Activated CD8-positive, alpha-beta T cell treated with anti-CD3 and anti-CD28 coated beads, Interleukin-2, amount 10 ng/mL, durations not matched to agents 7 days and 5 days (primary cell): ENCODE results near the gene FANCM. TPM values are rescaled to one million over a fixed set of nuclear protein-coding genes. Genes with fewer than 3 reads are reported as not detected.
A peak's percentile ranks its signal among the peaks of the same experiment; 100 is the strongest.
"Not testable (repeated sequence)": the region's sequence is repeated elsewhere in the genome, so short reads cannot be mapped to it uniquely, and the experiment has no call there.

ENCODE experiments used
- ATAC-seq: fragments of 150-1000 bp; cut with Tn5 transposase; one replicate; pipeline ENCODE4 v1.10.0; 2021; ENCODE audit warnings: moderate library complexity
- CTCF ChIA-PET: fragments of 350-600 bp; sonication (Branson Sonifier 250); formaldehyde crosslinking; loops from one replicate; lab custom pipeline; 2021; ENCODE audit warnings: antibody characterized with exemption; lab: Charles Lee
- POLR2A ChIA-PET: fragments of 350-600 bp; sonication (Branson Sonifier 250); formaldehyde crosslinking; loops from one replicate; lab custom pipeline; 2021; ENCODE audit warnings: antibody characterized with exemption; lab: Charles Lee
- DNase-seq: peaks from one replicate; pipeline ENCODE4 v3.0.0-alpha.2; 2020
- H3K27ac Mint-ChIP-seq: one replicate; pipeline ENCODE4 v1.8.0; 2021; ENCODE audit warnings: mild to moderate bottlenecking, mixed read lengths
- H3K27me3 Mint-ChIP-seq: one replicate; pipeline ENCODE4 v1.8.0; 2021; ENCODE audit warnings: low read depth, mixed read lengths
- H3K36me3 Mint-ChIP-seq: one replicate; pipeline ENCODE4 v1.8.0; 2021; ENCODE audit warnings: low read depth, mixed read lengths
- H3K4me1 Mint-ChIP-seq: one replicate; pipeline ENCODE4 v1.8.0; 2021; ENCODE audit warnings: low read depth, mixed read lengths
- H3K4me3 Mint-ChIP-seq: one replicate; pipeline ENCODE4 v1.8.0; 2021; ENCODE audit warnings: mild to moderate bottlenecking, mixed read lengths
- H3K9me3 Mint-ChIP-seq: one replicate; pipeline ENCODE4 v1.8.0; 2022; ENCODE audit warnings: mixed read lengths; ENCODE audit not compliant: insufficient read depth
- total RNA-seq, 2 experiments: library from RNA; stranded (reverse); gene quantifications; one replicate each; pipeline ENCODE4 v1.2.3, GENCODE V29; 2021

Gene FANCM
- total RNA-seq, 2 experiments from 2014 or later = 17.2 to 20.2 TPM

DNA sequence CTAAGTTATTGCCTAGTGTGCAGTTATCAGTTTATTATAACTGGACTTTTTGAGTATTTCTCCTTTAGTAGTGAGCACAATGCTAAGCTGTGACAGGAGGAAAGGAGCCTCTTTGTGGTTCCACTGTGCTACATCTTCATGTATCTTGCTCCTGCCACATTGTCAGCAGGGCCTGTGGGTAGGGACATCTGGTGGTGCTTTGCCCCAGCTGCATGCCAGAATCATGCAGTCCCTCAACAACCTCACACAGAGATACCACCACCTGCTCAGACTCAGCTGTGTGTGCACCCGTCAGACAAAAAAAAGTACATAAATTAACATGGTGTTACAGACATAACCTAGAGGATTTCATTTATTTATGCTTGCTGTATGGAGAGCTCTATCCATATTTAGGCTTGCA is 66.2 kb downstream of the FANCM start:
- POLR2A ChIA-PET = no interaction called here
- Mint-ChIP-seq H3K4me1 (peaks cover 7% of the 10 kb centered on the region), H3K27ac (no peak overlapping the region), H3K36me3 (peaks cover 37% of the 10 kb centered on the region), H3K9me3 (no peaks in the 10 kb centered on the region), H3K4me3 (no peak overlapping the region), H3K27me3 (no peaks in the 10 kb centered on the region)
- CTCF ChIA-PET = interaction anchor here (1.1 to 2.0 kb wide), 4 partner anchors 45 to 288 kb away, joined by 3 to 7 read pairs (median 4); no protein-coding TSS in a partner anchor
- peak; percentile 61 for ATAC-seq
- DNase-seq = peak; percentile 35

DNA sequence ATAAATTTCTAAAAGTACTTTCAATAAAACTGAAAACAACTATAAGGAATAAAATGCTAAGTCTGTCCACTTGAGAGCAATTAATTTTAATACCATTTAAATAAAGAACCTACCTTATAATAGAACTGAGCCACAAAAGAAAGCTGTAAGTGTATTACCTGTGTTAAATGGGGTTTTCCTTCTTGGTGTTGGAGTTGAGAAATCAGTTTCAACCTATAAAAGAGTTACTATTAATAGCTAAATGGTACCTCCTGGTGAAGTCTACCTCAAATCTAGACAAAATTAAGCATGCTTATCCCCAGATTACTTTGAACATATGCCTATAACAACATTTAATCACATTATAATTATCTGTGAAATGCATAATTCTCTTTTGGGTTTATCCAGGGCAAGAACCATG is 68.5 kb downstream of the FANCM start:
- ChIA-PET POLR2A (no interaction called here), CTCF (no interaction called here)
- H3K27ac Mint-ChIP-seq = no peak overlapping the region
- no peak overlapping the region for H3K4me3 Mint-ChIP-seq
- DNase-seq (no peak), ATAC-seq (no peak)
- H3K9me3 Mint-ChIP-seq = no peaks in the 10 kb centered on the region
- H3K27me3 Mint-ChIP-seq = no peaks in the 10 kb centered on the region
- H3K36me3 Mint-ChIP-seq = peaks cover 38% of the 10 kb centered on the region
- peaks cover 7% of the 10 kb centered on the region for H3K4me1 Mint-ChIP-seq

DNA sequence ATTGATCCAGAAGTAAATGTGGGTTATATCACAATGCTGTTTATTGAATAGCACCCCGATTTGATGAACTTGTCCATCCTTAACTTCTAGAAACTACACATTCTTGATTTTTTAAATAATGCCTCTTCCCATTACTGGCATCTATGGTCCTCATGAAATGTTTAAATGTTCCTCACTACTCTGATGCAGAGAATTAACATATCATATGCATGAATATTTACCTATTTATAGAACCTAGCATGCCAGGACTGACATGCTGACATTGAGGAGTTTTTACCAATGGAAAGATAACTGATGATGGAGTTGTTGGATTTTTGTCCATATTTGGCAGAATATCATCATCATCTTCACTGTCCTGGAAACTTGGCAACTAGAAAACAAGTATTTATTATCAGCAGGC is 74.4 kb downstream of the FANCM start:
- H3K36me3 Mint-ChIP-seq = peaks cover 45% of the 10 kb centered on the region
- DNase-seq (no peak), ATAC-seq (no peak)
- no peaks in the 10 kb centered on the region for H3K4me1 Mint-ChIP-seq
- no peaks in the 10 kb centered on the region for H3K27me3 Mint-ChIP-seq
- POLR2A ChIA-PET = no interaction called here
- CTCF ChIA-PET = no interaction called here
- H3K27ac Mint-ChIP-seq = no peak overlapping the region
- H3K9me3 Mint-ChIP-seq = no peaks in the 10 kb centered on the region
- no peak overlapping the region for H3K4me3 Mint-ChIP-seq

DNA sequence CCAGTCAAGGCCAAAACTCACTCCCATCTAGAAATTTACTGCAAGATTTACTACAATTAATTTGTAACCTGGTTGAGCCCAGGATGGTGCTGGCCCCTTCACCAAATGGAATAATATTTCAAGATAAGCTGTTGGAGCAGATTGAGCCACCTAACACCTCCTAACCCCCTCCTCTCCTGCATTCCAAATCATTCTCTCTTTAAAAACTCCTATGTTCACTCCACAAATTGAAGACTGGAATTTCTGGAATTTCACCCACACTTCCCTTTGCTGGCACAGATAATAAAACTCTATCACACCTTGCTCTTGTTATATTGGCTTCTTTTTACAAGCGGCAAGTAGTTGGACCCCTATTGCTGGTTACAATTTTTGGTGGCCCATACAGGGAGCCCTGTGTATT is 75.6 kb downstream of the FANCM start:
- no peak for DNase-seq
- peaks cover 41% of the 10 kb centered on the region for H3K36me3 Mint-ChIP-seq
- H3K9me3 Mint-ChIP-seq = no peaks in the 10 kb centered on the region
- H3K4me1 Mint-ChIP-seq = no peaks in the 10 kb centered on the region
- no peak overlapping the region for H3K4me3 Mint-ChIP-seq
- no peak overlapping the region for H3K27ac Mint-ChIP-seq
- CTCF ChIA-PET = interaction anchor here (1.0 to 1.3 kb wide), 2 partner anchors 42 to 298 kb away, joined by 3 read pairs; no protein-coding TSS in a partner anchor
- ATAC-seq = no peak
- POLR2A ChIA-PET = no interaction called here
- no peaks in the 10 kb centered on the region for H3K27me3 Mint-ChIP-seq

DNA sequence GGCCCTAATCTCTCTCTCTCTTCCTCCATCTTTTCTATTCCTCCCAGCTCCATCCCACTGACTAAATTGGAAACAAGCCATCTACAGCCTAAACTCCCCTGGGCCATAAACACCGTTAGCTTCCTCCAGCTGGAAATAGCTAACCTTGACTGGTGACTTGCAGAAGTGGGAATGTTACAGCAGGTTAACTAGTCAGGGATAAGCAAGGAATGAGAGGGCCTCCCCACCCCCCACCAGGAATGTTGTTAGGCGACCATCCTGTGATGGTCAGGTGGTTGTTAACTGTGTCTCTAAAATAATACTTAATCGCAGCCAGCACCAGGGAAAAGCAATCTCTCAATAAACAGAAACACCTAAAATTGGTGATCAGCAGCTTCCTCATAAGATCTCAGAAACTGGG is 76.5 kb downstream of the FANCM start:
- Mint-ChIP-seq H3K9me3 (no peaks in the 10 kb centered on the region), H3K27me3 (no peaks in the 10 kb centered on the region), H3K4me1 (no peaks in the 10 kb centered on the region), H3K27ac (no peak overlapping the region), H3K36me3 (peaks cover 39% of the 10 kb centered on the region), H3K4me3 (no peak overlapping the region)
- ChIA-PET POLR2A (no interaction called here), CTCF (interaction anchor here (0.7 to 1.0 kb wide), 2 partner anchors 55 to 298 kb away, joined by 3 read pairs; no protein-coding TSS in a partner anchor)
- no peak for DNase-seq
- no peak for ATAC-seq

DNA sequence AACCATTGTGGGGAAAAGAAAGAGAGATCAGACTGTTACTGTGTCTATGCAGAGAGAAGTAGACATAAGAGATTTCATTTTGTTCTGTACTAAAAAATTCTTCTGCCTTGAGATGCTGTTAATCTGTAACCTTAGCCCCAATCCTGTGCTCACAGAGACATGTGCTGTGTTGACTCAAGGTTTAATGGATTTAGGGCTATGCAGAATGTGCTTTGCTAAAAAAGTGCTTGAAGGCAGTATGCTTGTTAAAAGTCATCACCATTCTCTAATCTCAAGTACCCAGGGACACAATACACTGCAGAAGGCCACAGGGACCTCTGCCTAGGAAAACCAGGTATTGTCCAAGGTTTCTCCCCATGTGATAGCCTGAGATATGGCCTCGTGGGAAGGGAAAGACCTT is 78.0 kb downstream of the FANCM start:
- DNase-seq, POLR2A ChIA-PET, H3K9me3 Mint-ChIP-seq, H3K27ac Mint-ChIP-seq, CTCF ChIA-PET, H3K27me3 Mint-ChIP-seq, H3K4me3 Mint-ChIP-seq, ATAC-seq, H3K4me1 Mint-ChIP-seq: not testable (repeated sequence)
- H3K36me3 Mint-ChIP-seq = peaks cover 49% of the 10 kb centered on the region

DNA sequence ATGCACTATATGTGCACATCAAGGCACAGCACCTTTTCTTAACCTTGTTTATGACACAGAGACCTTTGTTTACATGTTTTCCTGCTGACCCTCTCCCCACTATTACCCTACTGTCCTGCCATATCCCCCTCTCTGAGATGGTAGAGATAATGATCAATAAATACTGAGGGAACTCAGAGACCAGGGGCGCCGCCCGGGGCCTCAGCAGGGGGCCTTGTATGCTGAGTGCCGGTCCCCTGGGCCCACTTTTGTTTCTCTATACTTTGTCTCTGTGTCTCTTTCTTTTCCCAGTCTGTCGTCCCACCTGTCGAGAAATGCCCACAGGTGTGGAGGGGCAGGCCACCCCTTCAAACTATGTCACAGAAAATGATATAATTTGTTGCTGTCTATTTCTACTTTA is 78.6 kb downstream of the FANCM start:
- H3K36me3 Mint-ChIP-seq = peaks cover 51% of the 10 kb centered on the region
- DNase-seq, H3K4me3 Mint-ChIP-seq, ATAC-seq, POLR2A ChIA-PET, H3K27ac Mint-ChIP-seq, H3K4me1 Mint-ChIP-seq, CTCF ChIA-PET, H3K27me3 Mint-ChIP-seq, H3K9me3 Mint-ChIP-seq: not testable (repeated sequence)

DNA sequence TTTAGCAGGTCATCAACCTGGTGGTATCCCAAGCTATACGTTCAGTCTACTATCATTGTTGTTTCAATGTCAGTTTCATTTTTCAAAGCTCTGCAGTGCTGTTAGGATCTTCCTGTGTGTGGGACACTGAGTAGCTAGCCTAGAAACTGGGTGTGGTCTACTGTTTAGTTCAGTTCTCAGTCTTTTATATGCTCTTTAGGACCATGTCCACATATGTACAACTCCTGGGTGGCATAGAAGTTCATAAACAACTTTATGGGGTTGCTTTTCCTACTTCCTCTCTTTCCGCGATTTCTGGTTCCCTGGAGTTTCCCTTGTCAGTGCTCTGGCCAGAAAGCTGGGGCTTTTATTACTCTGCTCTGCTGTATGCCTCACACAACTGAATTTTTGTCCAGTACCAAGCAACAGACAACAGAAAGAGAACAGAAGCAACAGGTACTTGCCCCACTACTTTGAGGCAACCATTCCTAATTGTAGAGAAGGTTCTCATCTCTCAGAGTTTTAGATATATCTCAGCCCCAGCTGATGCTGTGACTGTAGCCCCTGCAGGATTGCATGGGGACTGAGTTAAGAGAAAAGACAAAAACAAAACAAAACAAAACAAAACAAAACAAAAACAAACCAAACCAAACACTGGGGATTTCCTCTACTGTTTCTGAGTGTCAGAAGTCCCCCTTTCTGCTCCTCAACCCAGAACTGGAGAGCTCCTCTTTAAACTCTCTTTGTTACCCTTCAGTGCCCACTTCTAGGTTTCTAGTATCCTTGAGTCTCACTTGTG is 86.9 kb downstream of the FANCM start:
- DNase-seq (no peak), ATAC-seq (no peak)
- H3K27ac Mint-ChIP-seq = peak overlapping the region; percentile 48
- ChIA-PET POLR2A (interaction anchor here (0.6 kb wide), 1 partner anchor 310 kb away, joined by 3 read pairs; no protein-coding TSS in a partner anchor), CTCF (no interaction called here)
- H3K4me3 Mint-ChIP-seq = no peak overlapping the region
- peaks cover 35% of the 10 kb centered on the region for H3K4me1 Mint-ChIP-seq
- peaks cover 56% of the 10 kb centered on the region for H3K36me3 Mint-ChIP-seq
- H3K27me3 Mint-ChIP-seq = no peaks in the 10 kb centered on the region
- H3K9me3 Mint-ChIP-seq = no peaks in the 10 kb centered on the region

DNA sequence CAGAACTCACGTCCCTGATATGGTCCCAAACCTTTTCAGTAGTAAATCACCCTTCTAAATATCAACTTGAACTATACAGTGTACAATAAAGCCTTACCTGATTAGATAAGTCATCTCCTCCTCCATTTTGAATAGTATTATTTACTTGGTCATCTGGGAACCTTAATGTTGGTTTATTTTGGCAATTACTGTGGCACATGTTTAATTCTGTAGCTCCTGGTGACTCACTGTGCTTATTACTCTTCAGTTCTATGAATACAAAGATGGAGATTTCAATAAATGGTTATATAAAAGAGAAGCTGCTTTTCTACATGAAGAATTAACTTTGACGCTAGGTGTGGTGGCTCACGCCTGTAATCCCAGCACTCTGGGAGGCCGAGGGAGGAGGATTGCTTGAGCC is 91.8 kb downstream of the FANCM start:
- CTCF ChIA-PET = interaction anchor here (0.6 kb wide), 1 partner anchor 160 kb away, joined by 3 read pairs; no protein-coding TSS in a partner anchor
- H3K9me3 Mint-ChIP-seq = no peaks in the 10 kb centered on the region
- DNase-seq (no peak), ATAC-seq (no peak)
- peaks cover 59% of the 10 kb centered on the region for H3K36me3 Mint-ChIP-seq
- POLR2A ChIA-PET = no interaction called here
- H3K27ac Mint-ChIP-seq = no peak overlapping the region
- no peak overlapping the region for H3K4me3 Mint-ChIP-seq
- no peaks in the 10 kb centered on the region for H3K27me3 Mint-ChIP-seq
- H3K4me1 Mint-ChIP-seq = peaks cover 31% of the 10 kb centered on the region

DNA sequence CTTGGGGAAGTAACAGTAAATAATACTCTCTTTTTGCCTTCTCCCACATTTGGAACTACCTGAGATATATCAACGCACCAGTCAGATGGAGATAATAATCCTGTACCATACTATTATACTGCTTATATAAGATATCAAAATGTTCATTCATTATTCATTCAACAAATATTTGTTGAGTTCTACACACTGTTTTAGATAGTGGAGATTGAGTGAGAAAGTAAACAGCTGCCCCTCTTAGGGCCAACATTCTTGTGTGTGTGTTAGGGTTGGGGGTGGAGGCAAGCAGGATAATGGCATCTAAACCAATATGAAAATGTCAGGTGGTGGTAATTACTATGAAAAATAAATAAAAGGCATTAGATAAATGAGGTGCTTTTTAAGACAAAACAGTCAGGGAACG is 103.3 kb downstream of the FANCM start:
- Mint-ChIP-seq H3K27ac (no peak overlapping the region), H3K4me3 (no peak overlapping the region), H3K4me1 (no peaks in the 10 kb centered on the region), H3K27me3 (no peaks in the 10 kb centered on the region), H3K9me3 (no peaks in the 10 kb centered on the region), H3K36me3 (peaks cover 30% of the 10 kb centered on the region)
- ATAC-seq (no peak), DNase-seq (no peak)
- ChIA-PET CTCF (no interaction called here), POLR2A (no interaction called here)

DNA sequence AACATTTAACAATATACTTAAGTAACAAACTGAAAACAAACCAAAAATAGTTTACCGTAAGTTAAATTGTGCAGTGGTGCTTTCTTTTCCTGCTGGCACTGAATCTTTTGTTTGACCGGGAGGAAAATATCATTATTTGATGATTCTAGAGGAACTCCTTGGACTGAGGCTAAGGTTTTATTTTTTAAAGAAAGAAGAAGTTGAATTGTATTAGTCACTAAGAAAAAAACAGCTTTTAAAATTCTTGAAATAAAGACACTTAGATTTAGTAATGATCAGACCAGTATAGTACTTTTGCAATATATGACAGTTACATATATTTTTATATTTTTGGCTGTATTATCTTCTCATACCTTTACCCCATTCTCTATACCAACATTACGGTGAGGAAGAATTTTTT is 107.0 kb downstream of the FANCM start:
- Mint-ChIP-seq H3K36me3 (peaks cover 19% of the 10 kb centered on the region), H3K9me3 (no peaks in the 10 kb centered on the region), H3K4me1 (peaks cover 8% of the 10 kb centered on the region), H3K27ac (no peak overlapping the region), H3K27me3 (no peaks in the 10 kb centered on the region), H3K4me3 (no peak overlapping the region)
- CTCF ChIA-PET = interaction anchor here (1.1 kb wide), 1 partner anchor 26 kb away, joined by 3 read pairs; no protein-coding TSS in a partner anchor
- no peak for DNase-seq
- ATAC-seq = no peak
- POLR2A ChIA-PET = no interaction called here

DNA sequence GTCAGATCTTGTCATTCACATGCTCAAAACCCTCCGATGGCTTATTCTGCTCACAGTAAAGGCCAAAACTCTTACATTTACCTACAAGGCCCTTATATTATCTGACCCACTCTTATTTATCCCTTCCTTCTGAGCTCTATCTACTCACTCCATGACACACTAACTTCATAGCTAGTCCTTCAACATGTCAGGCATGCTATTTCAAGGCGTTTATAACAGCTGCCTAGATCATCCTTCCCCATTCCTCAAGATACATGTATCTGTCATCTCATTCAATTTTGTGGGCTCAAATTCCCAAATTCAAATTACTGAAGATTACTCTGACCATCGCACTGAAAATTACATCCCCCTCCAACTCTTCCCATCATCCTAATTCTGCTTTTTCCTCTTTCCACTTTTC is 110.4 kb downstream of the FANCM start:
- Mint-ChIP-seq H3K9me3 (no peaks in the 10 kb centered on the region), H3K4me1 (peaks cover 23% of the 10 kb centered on the region), H3K4me3 (no peak overlapping the region), H3K27me3 (no peaks in the 10 kb centered on the region), H3K36me3 (peaks cover 27% of the 10 kb centered on the region), H3K27ac (no peak overlapping the region)
- CTCF ChIA-PET = no interaction called here
- POLR2A ChIA-PET = no interaction called here
- DNase-seq (no peak), ATAC-seq (no peak)
